Measurements from ENCODE around the gene NHLRC2. TPM values are rescaled to one million over a fixed set of nuclear protein-coding genes. Genes with fewer than 3 reads are reported as not detected.

NHLRC2 gene
- total and polyA plus RNA-seq, 12 donors: 5.8 to 45.2 (median 24.9) TPM

DNA sequence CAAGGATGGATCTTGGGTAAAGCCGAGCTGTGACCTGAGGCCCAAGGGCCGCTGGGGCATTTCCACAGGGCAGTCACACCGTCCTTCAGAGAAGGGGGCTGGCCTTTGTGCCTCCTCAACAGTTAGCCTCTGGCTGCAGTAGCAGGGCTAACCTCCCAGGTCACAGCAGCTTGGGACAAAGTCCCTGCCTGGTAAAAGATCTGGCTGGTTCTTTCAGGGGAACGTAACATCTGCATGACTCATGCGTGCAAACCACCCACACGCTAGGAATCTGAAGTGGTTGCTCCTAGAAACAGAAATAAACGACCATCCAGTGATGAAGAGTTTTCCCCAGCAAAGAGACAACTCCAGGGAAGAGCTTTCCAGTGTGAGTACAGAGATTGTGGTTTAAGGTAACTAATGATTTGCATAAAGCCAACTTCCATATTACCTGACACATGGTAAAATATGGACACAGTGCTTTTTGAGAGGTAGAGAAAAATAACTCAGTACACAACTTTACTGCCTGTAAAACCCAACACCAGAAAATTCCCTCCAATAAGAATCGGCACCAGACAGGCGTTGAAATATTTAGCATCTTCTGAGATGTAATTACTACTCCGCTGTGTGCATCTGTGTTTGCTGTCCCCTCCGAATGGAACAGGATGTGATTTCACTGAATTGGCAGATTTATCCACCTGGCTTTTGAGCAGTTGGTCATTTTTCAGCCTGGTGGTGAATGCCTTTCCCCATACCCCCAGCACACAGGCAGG is 104.3 kb downstream of the NHLRC2 start:
- TF ChIP-seq, protein P1, sequence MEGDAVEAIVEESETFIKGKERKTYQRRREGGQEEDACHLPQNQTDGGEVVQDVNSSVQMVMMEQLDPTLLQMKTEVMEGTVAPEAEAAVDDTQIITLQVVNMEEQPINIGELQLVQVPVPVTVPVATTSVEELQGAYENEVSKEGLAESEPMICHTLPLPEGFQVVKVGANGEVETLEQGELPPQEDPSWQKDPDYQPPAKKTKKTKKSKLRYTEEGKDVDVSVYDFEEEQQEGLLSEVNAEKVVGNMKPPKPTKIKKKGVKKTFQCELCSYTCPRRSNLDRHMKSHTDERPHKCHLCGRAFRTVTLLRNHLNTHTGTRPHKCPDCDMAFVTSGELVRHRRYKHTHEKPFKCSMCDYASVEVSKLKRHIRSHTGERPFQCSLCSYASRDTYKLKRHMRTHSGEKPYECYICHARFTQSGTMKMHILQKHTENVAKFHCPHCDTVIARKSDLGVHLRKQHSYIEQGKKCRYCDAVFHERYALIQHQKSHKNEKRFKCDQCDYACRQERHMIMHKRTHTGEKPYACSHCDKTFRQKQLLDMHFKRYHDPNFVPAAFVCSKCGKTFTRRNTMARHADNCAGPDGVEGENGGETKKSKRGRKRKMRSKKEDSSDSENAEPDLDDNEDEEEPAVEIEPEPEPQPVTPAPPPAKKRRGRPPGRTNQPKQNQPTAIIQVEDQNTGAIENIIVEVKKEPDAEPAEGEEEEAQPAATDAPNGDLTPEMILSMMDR (IDR thresholded peaks at IDR 0.05): no peak
- TF ChIP-seq POLR2A (IDR thresholded peaks at IDR 0.05): no peak
- 63 to 69% (median 67%) methylated on average over 11 of the region's 11 CpGs for WGBS, 4 donors
- Histone ChIP-seq H3K9me3 (replicated peaks in 1 of 3) (no peaks in the 10 kb centered on the region), H3K27ac (no peak overlapping the region), H3K4me1 (replicated peaks in 1 of 2) (no peaks in the 10 kb centered on the region), H3K36me3 (replicated peaks in 1 of 2) (no peaks in the 10 kb centered on the region), H3K4me3 (no peak overlapping the region), H3K27me3 (no peaks in the 10 kb centered on the region)
- peak in 6 of 7 donors; percentile 21 to 55 (median 26) for DNase-seq
- intact Hi-C loops (cut with DNase I): no loop called here

DNA sequence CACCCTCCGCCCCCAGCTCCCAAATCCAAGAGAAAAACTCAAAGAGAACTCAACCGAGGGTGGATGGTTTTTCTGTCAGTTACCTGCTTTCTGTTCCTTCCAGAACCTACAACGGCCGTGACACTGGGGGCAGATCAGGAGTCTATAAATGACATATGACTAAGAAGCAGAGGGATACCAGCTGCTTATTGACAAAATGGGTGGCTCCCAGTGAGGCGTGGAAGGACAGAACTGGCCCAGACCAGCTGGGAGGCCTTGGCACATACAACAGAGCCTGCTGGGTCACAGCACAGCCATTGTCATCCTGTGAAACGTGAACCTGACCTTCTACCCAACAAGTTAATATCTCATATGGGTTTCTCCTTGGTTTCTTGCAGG is 104.9 kb downstream of the NHLRC2 start:
- 71 to 84% (median 78%) methylated on average over 6 of the region's 6 CpGs for WGBS, 4 donors
- TF ChIP-seq, protein P1 (IDR thresholded peaks at IDR 0.05): no peak
- TF ChIP-seq POLR2A (IDR thresholded peaks at IDR 0.05): no peak
- no peaks in the 10 kb centered on the region for H3K4me1 ChIP-seq (replicated peaks in 1 of 2)
- no peak overlapping the region for H3K27ac ChIP-seq
- no peaks in the 10 kb centered on the region for H3K27me3 ChIP-seq
- no peaks in the 10 kb centered on the region for H3K36me3 ChIP-seq (replicated peaks in 1 of 2)
- intact Hi-C loops (cut with DNase I): no loop called here
- no peak for DNase-seq
- H3K9me3 ChIP-seq (replicated peaks in 1 of 3): no peaks in the 10 kb centered on the region
- no peak overlapping the region for H3K4me3 ChIP-seq

DNA sequence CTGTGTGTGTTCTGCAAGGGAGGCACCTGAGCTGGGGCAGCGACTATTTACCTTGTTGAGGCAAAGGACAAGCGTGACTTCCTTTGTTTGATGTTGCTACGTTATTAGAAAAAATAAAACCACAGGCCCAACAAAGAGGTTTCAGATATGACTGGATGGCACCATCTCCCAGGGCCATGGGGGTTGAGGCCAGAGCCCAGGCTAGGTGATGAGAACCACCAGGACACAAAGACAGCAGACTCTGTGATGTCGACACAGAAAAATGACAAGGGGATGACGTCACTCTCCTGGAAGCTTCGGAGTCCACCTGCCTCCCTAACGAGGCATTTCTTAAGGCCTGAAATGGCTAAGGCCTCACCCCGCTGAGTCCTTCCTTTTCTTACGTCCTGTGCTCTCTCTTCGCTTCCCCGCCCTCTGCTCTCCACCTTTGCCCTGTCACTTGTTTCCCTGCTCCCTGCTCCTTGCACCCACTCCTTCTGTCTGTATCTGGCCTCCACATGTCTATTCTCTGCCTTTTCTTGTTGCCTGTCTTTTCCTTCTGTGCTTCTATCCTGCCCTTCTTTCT is 106.2 kb downstream of the NHLRC2 start:
- 74 to 81% (median 79%) methylated on average over 11 of the region's 11 CpGs for WGBS, 4 donors
- Histone ChIP-seq H3K4me3 (no peak overlapping the region), H3K4me1 (replicated peaks in 1 of 2) (no peaks in the 10 kb centered on the region), H3K9me3 (replicated peaks in 1 of 3) (no peaks in the 10 kb centered on the region), H3K36me3 (replicated peaks in 1 of 2) (no peaks in the 10 kb centered on the region), H3K27me3 (no peaks in the 10 kb centered on the region), H3K27ac (no peak overlapping the region)
- DNase-seq: no peak
- TF ChIP-seq, protein P1 (IDR thresholded peaks at IDR 0.05): no peak
- no peak for TF ChIP-seq POLR2A (IDR thresholded peaks at IDR 0.05)
- intact Hi-C loops (cut with DNase I): no loop called here

DNA sequence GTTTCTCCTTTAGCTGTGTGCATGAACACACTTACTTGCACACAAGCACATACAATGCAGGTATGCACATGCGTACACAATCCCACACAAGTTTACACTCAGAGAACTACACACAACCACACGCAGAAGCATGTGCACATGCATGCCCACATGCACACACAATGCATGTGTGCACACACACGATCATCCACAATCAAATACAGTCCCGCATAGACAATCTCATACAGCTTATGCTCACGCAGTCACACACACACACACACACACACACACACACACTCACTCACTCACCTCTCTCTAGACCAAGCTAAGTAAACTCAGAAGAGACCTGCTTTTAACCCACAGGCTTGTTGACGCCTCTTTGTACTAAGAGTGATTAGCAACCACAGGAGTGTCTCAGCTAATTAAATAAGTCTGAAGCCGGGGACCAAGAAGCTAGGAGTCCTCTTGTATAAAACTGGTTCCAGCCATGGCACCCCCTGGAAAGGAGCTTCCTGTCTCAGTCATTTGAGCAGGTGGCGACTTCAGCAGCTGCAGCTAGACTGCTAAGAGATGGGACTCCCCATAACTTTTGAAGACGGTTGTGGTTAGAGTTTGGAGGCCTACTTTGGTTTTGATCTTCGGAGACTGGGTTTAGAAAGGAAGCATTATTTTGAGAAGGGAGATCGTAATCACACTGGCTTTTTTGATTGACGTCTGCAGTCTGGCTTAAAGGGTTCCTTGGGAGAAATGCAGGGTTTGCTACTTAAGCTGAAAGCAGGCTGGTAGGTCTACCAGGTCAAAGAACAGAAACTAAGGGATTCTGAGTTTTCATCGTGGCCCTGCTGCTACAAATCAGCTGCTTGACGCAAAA is 106.9 kb downstream of the NHLRC2 start:
- H3K27ac ChIP-seq: no peak overlapping the region
- no peaks in the 10 kb centered on the region for H3K36me3 ChIP-seq (replicated peaks in 1 of 2)
- no peaks in the 10 kb centered on the region for H3K9me3 ChIP-seq (replicated peaks in 1 of 3)
- 71 to 80% (median 75%) methylated on average over 14 of the region's 14 CpGs for WGBS, 4 donors
- intact Hi-C loops (cut with DNase I): no loop called here
- no peak overlapping the region for H3K4me3 ChIP-seq
- peak in 1 of 7 donors; percentile 38 for DNase-seq
- no peaks in the 10 kb centered on the region for H3K27me3 ChIP-seq
- H3K4me1 ChIP-seq (replicated peaks in 1 of 2): no peaks in the 10 kb centered on the region
- TF ChIP-seq, protein P1 (IDR thresholded peaks at IDR 0.05): no peak
- TF ChIP-seq POLR2A (IDR thresholded peaks at IDR 0.05): no peak
